Measurements from ENCODE around the gene CNRIP1. TPM values are rescaled to one million over a fixed set of nuclear protein-coding genes. Genes with fewer than 3 reads are reported as not detected.
"Not testable (repeated sequence)": the region's sequence is repeated elsewhere in the genome, so short reads cannot be mapped to it uniquely, and the experiment has no call there.

The CNRIP1 gene
- total and polyA plus RNA-seq, 2 donors from 2014 or later, result 8.7 to 14.1 TPM

DNA sequence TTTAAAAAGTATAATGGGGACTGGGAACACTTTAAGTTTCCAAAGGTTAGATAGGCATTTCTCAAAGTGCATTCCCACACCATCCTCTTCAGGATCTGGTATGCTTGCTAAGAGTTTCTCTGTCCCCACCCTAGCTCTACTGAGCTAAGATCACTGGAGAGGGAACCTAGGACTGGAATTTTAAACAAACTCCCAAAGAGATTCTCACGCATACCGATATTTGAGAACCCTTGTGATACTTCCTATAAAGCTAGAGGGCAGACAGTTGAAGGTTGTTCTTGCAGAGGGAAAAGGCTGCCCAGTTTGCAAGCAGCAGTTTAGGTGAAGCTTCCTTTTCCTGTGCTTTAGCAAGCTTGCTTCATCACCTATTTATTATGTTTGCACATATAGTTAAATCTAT lies 3.6 kb downstream of the CNRIP1 start:
- Histone ChIP-seq H3K27me3 (ENCODE audit: control insufficient read depth, insufficient read depth, low read length) (no peaks in the 10 kb centered on the region), H3K9ac (ENCODE audit: low read length in 3 of 3) (no peak overlapping the region), H3K36me3 (ENCODE audit: control insufficient read depth in 2 of 3, insufficient read depth in 3 of 3, low read length in 3 of 3) (no peaks in the 10 kb centered on the region), H3K4me3 (ENCODE audit: low read length in 3 of 3) (no peak overlapping the region), H3K27ac (ENCODE audit: low read depth in 2 of 2, low read length in 2 of 2) (no peak overlapping the region), H3K4me1 (ENCODE audit: control insufficient read depth in 2 of 3, insufficient read depth in 2 of 3, low read depth in 1 of 3, low read length in 3 of 3) (peaks cover 0 to 8% (median 0%) of the 10 kb centered on the region in 3 donors), H3K9me3 (ENCODE audit: control insufficient read depth in 2 of 3, insufficient read depth in 1 of 3, low read length in 3 of 3) (no peaks in the 10 kb centered on the region)
- DNase-seq, result no peak
- intact Hi-C loops (cut with DNase I), result no loop called here
- TF ChIP-seq CTCF (IDR thresholded peaks at IDR 0.05; ENCODE audit: borderline replicate concordance, extremely low read depth, insufficient read depth), result no peak
- FAIRE-seq, result no peak

- FAIRE-seq (no peak), DNase-seq (no peak)
- Histone ChIP-seq H3K9ac (ENCODE audit: low read length in 3 of 3) (no peak overlapping the region), H3K27me3 (ENCODE audit: control insufficient read depth, insufficient read depth, low read length) (no peaks in the 10 kb centered on the region), H3K36me3 (ENCODE audit: control insufficient read depth in 2 of 3, insufficient read depth in 3 of 3, low read length in 3 of 3) (no peaks in the 10 kb centered on the region), H3K9me3 (ENCODE audit: control insufficient read depth in 2 of 3, insufficient read depth in 1 of 3, low read length in 3 of 3) (no peaks in the 10 kb centered on the region), H3K4me3 (ENCODE audit: low read length in 3 of 3) (no peak overlapping the region), H3K4me1 (ENCODE audit: control insufficient read depth in 2 of 3, insufficient read depth in 2 of 3, low read depth in 1 of 3, low read length in 3 of 3) (no peaks in the 10 kb centered on the region), H3K27ac (ENCODE audit: low read depth in 2 of 2, low read length in 2 of 2) (no peak overlapping the region)
- intact Hi-C loops (cut with DNase I), result no loop called here
- no peak for TF ChIP-seq CTCF (IDR thresholded peaks at IDR 0.05; ENCODE audit: borderline replicate concordance, extremely low read depth, insufficient read depth)
Measured at GRCh38 chr2:68311033-68311432, 8.7 kb downstream of the CNRIP1 start.

GRCh38 chr2:68309426-68309825 lies 10.3 kb downstream of the CNRIP1 start:
- no peak for TF ChIP-seq CTCF (IDR thresholded peaks at IDR 0.05; ENCODE audit: borderline replicate concordance, extremely low read depth, insufficient read depth)
- Histone ChIP-seq H3K27ac (ENCODE audit: low read depth in 2 of 2, low read length in 2 of 2) (no peak overlapping the region), H3K4me1 (ENCODE audit: control insufficient read depth in 2 of 3, insufficient read depth in 2 of 3, low read depth in 1 of 3, low read length in 3 of 3) (no peaks in the 10 kb centered on the region), H3K4me3 (ENCODE audit: low read length in 3 of 3) (no peak overlapping the region), H3K27me3 (ENCODE audit: control insufficient read depth, insufficient read depth, low read length) (no peaks in the 10 kb centered on the region), H3K9me3 (ENCODE audit: control insufficient read depth in 2 of 3, insufficient read depth in 1 of 3, low read length in 3 of 3) (no peaks in the 10 kb centered on the region), H3K9ac (ENCODE audit: low read length in 3 of 3) (no peak overlapping the region), H3K36me3 (ENCODE audit: control insufficient read depth in 2 of 3, insufficient read depth in 3 of 3, low read length in 3 of 3) (no peaks in the 10 kb centered on the region)
- intact Hi-C loops (cut with DNase I), result no loop called here
- no peak for FAIRE-seq
- no peak for DNase-seq

DNA sequence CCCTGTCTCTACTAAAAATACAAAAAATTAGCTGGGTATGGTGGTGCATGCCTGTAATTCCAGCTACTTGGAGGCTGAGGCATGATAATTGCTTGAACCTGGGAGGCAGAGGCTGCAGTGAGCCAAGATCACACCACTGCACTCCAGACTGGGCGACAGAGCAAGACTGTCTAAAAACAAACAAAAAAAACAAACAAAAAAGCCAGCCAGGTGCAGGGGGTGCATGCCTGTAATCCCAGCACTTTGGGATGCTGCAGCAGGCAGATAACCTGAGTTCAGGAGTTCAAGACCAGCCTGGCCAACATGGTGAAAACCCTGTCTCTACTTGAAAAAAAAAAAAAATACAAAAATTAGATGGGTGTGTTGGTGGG lies 15.9 kb downstream of the CNRIP1 start:
- H3K27ac ChIP-seq (ENCODE audit: low read depth in 2 of 2, low read length in 2 of 2); FAIRE-seq; H3K36me3 ChIP-seq (ENCODE audit: control insufficient read depth in 2 of 3, insufficient read depth in 3 of 3, low read length in 3 of 3); intact Hi-C loops (cut with DNase I); H3K9me3 ChIP-seq (ENCODE audit: control insufficient read depth in 2 of 3, insufficient read depth in 1 of 3, low read length in 3 of 3); H3K9ac ChIP-seq (ENCODE audit: low read length in 3 of 3); DNase-seq; H3K27me3 ChIP-seq (ENCODE audit: control insufficient read depth, insufficient read depth, low read length); H3K4me1 ChIP-seq (ENCODE audit: control insufficient read depth in 2 of 3, insufficient read depth in 2 of 3, low read depth in 1 of 3, low read length in 3 of 3); H3K4me3 ChIP-seq (ENCODE audit: low read length in 3 of 3): not testable (repeated sequence)
